HCT116 (cell line): ENCODE data around the gene TBC1D32. TPM values are rescaled to one million over a fixed set of nuclear protein-coding genes. Genes with fewer than 3 reads are reported as not detected.
A peak's percentile ranks its signal among the peaks of the same experiment; 100 is the strongest.

Experiments
- ATAC-seq: fragments of 200-7000 bp; cut with Tn5 transposase; 2 replicates; pipeline ENCODE4 v1.9.1; 2020; ENCODE audit warnings: mild to moderate bottlenecking, moderate library complexity
- BruUV-seq: library from RNA; stranded (reverse); fragments of 400-500 nt; replicated peaks from 2 replicates; lab custom pipeline; 2021; lab: Mats Ljungman, UMichigan
- CTCF ChIA-PET: fragments of 300-600 bp; sonication (Branson Sonifier 250); formaldehyde crosslinking; loops from one replicate; lab custom pipeline; 2021; ENCODE audit warnings: antibody characterized with exemption; lab: Charles Lee
- POLR2A ChIA-PET: fragments of 300-600, 350-600 bp; sonication (Branson Sonifier 250); formaldehyde crosslinking; loops from one replicate; lab custom pipeline; 2021; ENCODE audit warnings: antibody characterized with exemption; lab: Charles Lee
- RAD21 ChIA-PET, 2 experiments: fragments of 300-600 bp; sonication (Branson Sonifier 250); formaldehyde crosslinking; loops; one replicate each; lab custom pipeline; 2023; ENCODE audit warnings: low total read pairs in 2 of 2; ENCODE audit not compliant: uncharacterized antibody in 2 of 2, unreplicated experiment in 2 of 2, low non-redundant PET in 1 of 2; lab: Charles Lee
- DNase-seq: peaks from one replicate; pipeline ENCODE4 v3.0.0-alpha.2; 2010; ENCODE audit warnings: low read depth, low spot score
- H2AFZ ChIP-seq: fragments of 200-600 bp; shearing (Covaris generic), sonication (generic); 2 replicates; pipeline ENCODE4 v1.6.1; 2017; ENCODE audit warnings: low read depth, mixed run types, mixed read lengths, antibody characterized with exemption, low read length; ENCODE audit not compliant: poor library complexity, severe bottlenecking
- H3K27ac ChIP-seq: 2 replicates; pipeline ENCODE4 v1.5.1; 2012; ENCODE audit warnings: low read depth, low read length
- H3K27me3 ChIP-seq: fragments of 200-600 bp; sonication (generic); 2 replicates; pipeline ENCODE4 v1.6.1; 2016; ENCODE audit warnings: mixed run types, low read length, mixed read lengths; ENCODE audit not compliant: insufficient read depth
- H3K36me3 ChIP-seq, 2 experiments: fragments of 200-500 bp in 1 of 2; fragments of 200-600 bp in 1 of 2; sonication (Bioruptor generic) in 1 of 2; sonication (generic) in 1 of 2; 2 replicates each; pipeline versions ENCODE4 v1.5.1 to v1.6.1; 2014 to 2016; ENCODE audit warnings: low read length in 2 of 2, inconsistent platforms in 1 of 2, mixed read lengths in 1 of 2, mixed run types in 1 of 2; ENCODE audit not compliant: insufficient read depth in 2 of 2, control insufficient read depth in 1 of 2
- H3K4me1 ChIP-seq, 2 experiments: fragments of 200-600 bp in 1 of 2; sonication (generic) in 1 of 2; 2 replicates each; pipeline versions ENCODE4 v1.5.1 to v1.6.1; 2012 to 2017; ENCODE audit warnings: low read length in 2 of 2, inconsistent platforms in 1 of 2, mild to moderate bottlenecking in 1 of 2, mixed read lengths in 1 of 2, mixed run types in 1 of 2, moderate library complexity in 1 of 2; ENCODE audit not compliant: insufficient read depth in 2 of 2, control insufficient read depth in 1 of 2
- H3K4me2 ChIP-seq: fragments of 200-600 bp; sonication (generic); 2 replicates; pipeline ENCODE4 v1.6.1; 2017; ENCODE audit warnings: mixed run types, low read length, mixed read lengths
- H3K4me3 ChIP-seq, 2 experiments: fragments of 200-600 bp in 1 of 2; sonication (generic) in 1 of 2; replicated peaks in 1 of 2; 2 replicates each; pipeline ENCODE4 v1.5.1; 2011 to 2016; ENCODE audit warnings: low read length in 2 of 2, control low read depth in 1 of 2, low read depth in 1 of 2, mild to moderate bottlenecking in 1 of 2, mixed read lengths in 1 of 2, mixed run types in 1 of 2
- H3K79me2 ChIP-seq: fragments of 200-600 bp; sonication (generic); 2 replicates; pipeline ENCODE4 v1.6.1; 2017; ENCODE audit warnings: mild to moderate bottlenecking, mixed run types, low read length, moderate library complexity, mixed read lengths; ENCODE audit not compliant: insufficient read depth
- H3K9ac ChIP-seq: fragments of 200-600 bp; sonication (generic); 2 replicates; pipeline ENCODE4 v1.6.1; 2016; ENCODE audit warnings: low read length, mixed read lengths
- H3K9me2 ChIP-seq: fragments of 200-600 bp; sonication (generic), shearing (Covaris generic); 2 replicates; pipeline ENCODE4 v1.6.1; 2017; ENCODE audit warnings: mixed run types, mild to moderate bottlenecking, moderate library complexity; ENCODE audit not compliant: insufficient read depth
- H3K9me3 ChIP-seq, 2 experiments: fragments of 200-500 bp in 1 of 2; fragments of 200-600 bp in 1 of 2; sonication (Bioruptor generic) in 1 of 2; sonication (generic) in 1 of 2; 2 replicates each; pipeline ENCODE4 v1.6.1; 2014 to 2017; ENCODE audit warnings: low read length in 2 of 2, mixed read lengths in 2 of 2, inconsistent platforms in 1 of 2, low read depth in 1 of 2, mild to moderate bottlenecking in 1 of 2, mixed run types in 1 of 2, moderate library complexity in 1 of 2; ENCODE audit not compliant: control insufficient read depth in 1 of 2, insufficient read depth in 1 of 2
- H4K20me1 ChIP-seq: fragments of 200-600 bp; sonication (generic), shearing (Covaris generic); 2 replicates; pipeline ENCODE4 v1.6.1; 2017; ENCODE audit warnings: mixed run types, mild to moderate bottlenecking, moderate library complexity; ENCODE audit not compliant: insufficient read depth
- FOSL1 ChIP-seq: IDR thresholded peaks from 2 replicates; pipeline ENCODE4 v1.6.1; 2012; ENCODE audit warnings: low read depth
- ZBTB33 ChIP-seq: IDR thresholded peaks from 2 replicates; pipeline ENCODE4 v1.6.1; 2011; ENCODE audit warnings: mild to moderate bottlenecking, low read length, moderate library complexity; ENCODE audit not compliant: insufficient replicate concordance; ENCODE audit errors: extremely low read depth
- ZNF274 ChIP-seq: fragments of 200-500 bp; sonication (Bioruptor generic); IDR thresholded peaks from 2 replicates; pipeline ENCODE4 v1.6.1; 2014; ENCODE audit warnings: mild to moderate bottlenecking, low read depth, low read length, inconsistent platforms
- intact Hi-C: fragments of 100-400 bp; cut with micrococcal nuclease; formaldehyde crosslinking; loops from 2 replicates; pipeline ENCODE4 v1.10.0; 2022
- total RNA-seq: library from RNA; stranded (reverse); gene quantifications from one replicate; pipeline ENCODE4 v1.2.1, GENCODE V29; 2021; ENCODE audit not compliant: unreplicated experiment

Gene TBC1D32
- total RNA-seq, 1 experiment from 2014 or later = 13.8 TPM

- intact Hi-C loops = no loop called here
- CTCF ChIA-PET = no interaction called here
These were observed 175.8 kb downstream of the TBC1D32 start for GRCh38 chr6:121158438-121158837.

GRCh38 chr6:121157906-121158305 lies 176.4 kb downstream of the TBC1D32 start:
- DNase-seq (no peak), ATAC-seq (no peak)
- H3K27ac ChIP-seq = no peak overlapping the region
- H3K79me2 ChIP-seq = no peaks in the 10 kb centered on the region
- H3K4me3 ChIP-seq = no peak overlapping the region
- no peak overlapping the region for H3K4me2 ChIP-seq
- H3K4me1 ChIP-seq = no peaks in the 10 kb centered on the region
- TF ChIP-seq ZNF274 (no peak), FOSL1 (no peak)
- intact Hi-C loops = no loop called here
- no TSS peak for BruUV-seq
- H3K36me3 ChIP-seq = no peaks in the 10 kb centered on the region
- H3K9me3 ChIP-seq = no peaks in the 10 kb centered on the region; a peak in 1 of 4 replicates
- no peaks in the 10 kb centered on the region for H4K20me1 ChIP-seq
- H3K27me3 ChIP-seq = no peaks in the 10 kb centered on the region
- H3K9me2 ChIP-seq = no peaks in the 10 kb centered on the region
- ChIA-PET POLR2A (no interaction called here), CTCF (no interaction called here), RAD21 (no interaction called here)
- H3K9ac ChIP-seq = no peak overlapping the region
- no peak overlapping the region for H2AFZ ChIP-seq

More at GRCh38 chr6:121158438-121158837, 175.8 kb downstream of the TBC1D32 start:
- no TSS peak for BruUV-seq
- no peaks in the 10 kb centered on the region for H3K9me3 ChIP-seq
- no peak overlapping the region for H3K4me3 ChIP-seq
- no peak overlapping the region for H3K4me2 ChIP-seq
- H3K4me1 ChIP-seq = no peaks in the 10 kb centered on the region
- H3K36me3 ChIP-seq = no peaks in the 10 kb centered on the region
- H3K9ac ChIP-seq = no peak overlapping the region
- no peaks in the 10 kb centered on the region for H3K9me2 ChIP-seq
- ATAC-seq = no peak
- POLR2A ChIA-PET = no interaction called here
- DNase-seq = no peak
- no peaks in the 10 kb centered on the region for H3K27me3 ChIP-seq
- no peak for TF ChIP-seq FOSL1
- no peaks in the 10 kb centered on the region for H4K20me1 ChIP-seq
- H3K27ac ChIP-seq = no peak overlapping the region
- no peaks in the 10 kb centered on the region for H3K79me2 ChIP-seq
- H2AFZ ChIP-seq = no peak overlapping the region
- RAD21 ChIA-PET = no interaction called here

GRCh38 chr6:121143476-121143875 lies 190.8 kb downstream of the TBC1D32 start:
- H3K9me2 ChIP-seq = no peaks in the 10 kb centered on the region
- intact Hi-C loops = no loop called here
- ATAC-seq = no peak
- RAD21 ChIA-PET = no interaction called here
- H3K36me3 ChIP-seq = no peaks in the 10 kb centered on the region
- H3K79me2 ChIP-seq = no peaks in the 10 kb centered on the region
- H4K20me1 ChIP-seq = no peaks in the 10 kb centered on the region
- TF ChIP-seq FOSL1 (0 out of 2 replicates have a peak, but pooled peaks have one; percentile 11), ZBTB33 (no peak)
- TF ChIP-seq, all 23 proteins: peak for 1
- no TSS peak for BruUV-seq
- H3K27me3 ChIP-seq = no peaks in the 10 kb centered on the region
- H3K4me1 ChIP-seq = no peaks in the 10 kb centered on the region
- DNase-seq = no peak
- no peak overlapping the region for H3K4me2 ChIP-seq
- H3K9me3 ChIP-seq = no peaks in the 10 kb centered on the region
- no peak overlapping the region for H3K4me3 ChIP-seq
- no peak overlapping the region for H3K9ac ChIP-seq
- H3K27ac ChIP-seq = no peak overlapping the region
- no peak overlapping the region for H2AFZ ChIP-seq
- CTCF ChIA-PET = no interaction called here
- POLR2A ChIA-PET = no interaction called here
